GM12874 (cell line): Measurements from ENCODE around the gene CENPK.

Experiments used
- CTCF ChIP-seq: IDR thresholded peaks from 2 replicates; pipeline ENCODE4 v1.5.1; 2011; ENCODE audit warnings: low read depth, mild to moderate bottlenecking, control low read depth, low read length, moderate library complexity; ENCODE audit not compliant: insufficient read depth

Gene CENPK

GRCh38 chr5:65562731-65563701, at the start of gene CENPK, which contains the start of gene PPWD1:
Gene CENPK (minus strand): TSS chr5:65563168. CDS start chr5:65554907, 8,261 bp downstream.
Gene PPWD1 (plus strand): TSS chr5:65563296. CDS start chr5:65563311, 15 bp downstream.
- TF ChIP-seq CTCF = no peak

- no peak for TF ChIP-seq CTCF
Measured at GRCh38 chr5:65612298-65612907, 49.4 kb upstream of the CENPK start.

- no peak for TF ChIP-seq CTCF
Measured at GRCh38 chr5:65611524-65611923, 48.6 kb upstream of the CENPK start.

GRCh38 chr5:65588694-65589093, 25.7 kb upstream of the CENPK start:
- TF ChIP-seq CTCF = no peak

GRCh38 chr5:65577141-65577540, 14.2 kb upstream of the CENPK start:
- no peak for TF ChIP-seq CTCF

- TF ChIP-seq CTCF = no peak
Measured at GRCh38 chr5:65570598-65571226, 7.7 kb upstream of the CENPK start.

- TF ChIP-seq CTCF = no peak
Measured at GRCh38 chr5:65566505-65566904, 3.5 kb upstream of the CENPK start.
